Gastroesophageal sphincter (tissue), 4 donors: Measurements from ENCODE around the gene AUTS2. TPM values are rescaled to one million over a fixed set of nuclear protein-coding genes. Genes with fewer than 3 reads are reported as not detected.

ENCODE experiments used
- ATAC-seq: fragments of 150-250 bp; one replicate; pipeline ENCODE4 v1.9.1; 2016; ENCODE audit warnings: mild to moderate bottlenecking, moderate library complexity
- H3K27ac ChIP-seq, 4 donors: fragments of 200-600 bp; sonication (generic) in 3 of 4; 1 replicate in 3 of 4; 2 replicates in 1 of 4; pipeline ENCODE4 v1.5.1; 2016 to 2019
- H3K27me3 ChIP-seq: fragments of 200-600 bp; sonication (generic); one replicate; pipeline ENCODE4 v1.5.1; 2019
- H3K36me3 ChIP-seq, 2 donors: fragments of 200-600 bp; sonication (generic); one replicate each; pipeline ENCODE4 v1.5.1; 2019; ENCODE audit warnings: control low read depth in 1 of 2
- H3K4me1 ChIP-seq, 3 donors: fragments of 200-600 bp; sonication (generic); 1 replicate in 2 of 3; 2 replicates in 1 of 3; pipeline ENCODE4 v1.5.1; 2016 to 2019; ENCODE audit warnings: control low read depth in 2 of 3
- H3K4me3 ChIP-seq, 2 donors: fragments of 200-600 bp; sonication (generic); one replicate each; pipeline ENCODE4 v1.5.1; 2019; ENCODE audit warnings: mild to moderate bottlenecking in 1 of 2, moderate library complexity in 1 of 2
- H3K9me3 ChIP-seq, 3 donors: fragments of 200-600 bp; sonication (generic); one replicate each; pipeline ENCODE4 v1.5.1; 2017 to 2019; ENCODE audit warnings: control low read depth in 2 of 3
- EP300 ChIP-seq: sonication (generic); formaldehyde crosslinking; IDR thresholded peaks from one replicate; pipeline ENCODE4 v1.6.1; 2017; ENCODE audit warnings: antibody characterized with exemption, mild to moderate bottlenecking
- POLR2A ChIP-seq, 2 donors: fragments of 450-650 bp; IDR thresholded peaks; one replicate each; pipeline ENCODE4 v1.6.1; 2017; ENCODE audit warnings: antibody characterized with exemption in 2 of 2, mild to moderate bottlenecking in 2 of 2, moderate library complexity in 1 of 2
- POLR2AphosphoS5 ChIP-seq: sonication (generic); formaldehyde crosslinking; IDR thresholded peaks from one replicate; pipeline ENCODE4 v1.6.1; 2017; ENCODE audit warnings: antibody characterized with exemption
- WGBS, 2 donors: methylation state at CpG; one replicate each; pipeline ENCODE4 v1.1.5; 2018; ENCODE audit warnings: low coverage in 1 of 2; 5-methylcytosine and 5-hydroxymethylcytosine counted together
- total RNA-seq, 4 donors: library from RNA; depleted of rRNA; stranded (reverse); fragments of >200 nt; gene quantifications; one replicate each; pipeline ENCODE4 v1.1.0, GENCODE V29; 2016
- TF ChIP-seq, protein P1 (sequence below), 4 experiments: fragments of 200-600 bp in 2 of 4; fragments of 450-650 bp in 2 of 4; sonication (generic) in 1 of 4; IDR thresholded peaks; one replicate each; pipeline ENCODE4 v1.5.1; 2017 to 2019; ENCODE audit warnings: antibody characterized with exemption in 4 of 4, mild to moderate bottlenecking in 2 of 4, moderate library complexity in 2 of 4

AUTS2 gene
- total RNA-seq, 4 donors from 2014 or later: 12.2 to 48.7 (median 44.1) TPM

DNA sequence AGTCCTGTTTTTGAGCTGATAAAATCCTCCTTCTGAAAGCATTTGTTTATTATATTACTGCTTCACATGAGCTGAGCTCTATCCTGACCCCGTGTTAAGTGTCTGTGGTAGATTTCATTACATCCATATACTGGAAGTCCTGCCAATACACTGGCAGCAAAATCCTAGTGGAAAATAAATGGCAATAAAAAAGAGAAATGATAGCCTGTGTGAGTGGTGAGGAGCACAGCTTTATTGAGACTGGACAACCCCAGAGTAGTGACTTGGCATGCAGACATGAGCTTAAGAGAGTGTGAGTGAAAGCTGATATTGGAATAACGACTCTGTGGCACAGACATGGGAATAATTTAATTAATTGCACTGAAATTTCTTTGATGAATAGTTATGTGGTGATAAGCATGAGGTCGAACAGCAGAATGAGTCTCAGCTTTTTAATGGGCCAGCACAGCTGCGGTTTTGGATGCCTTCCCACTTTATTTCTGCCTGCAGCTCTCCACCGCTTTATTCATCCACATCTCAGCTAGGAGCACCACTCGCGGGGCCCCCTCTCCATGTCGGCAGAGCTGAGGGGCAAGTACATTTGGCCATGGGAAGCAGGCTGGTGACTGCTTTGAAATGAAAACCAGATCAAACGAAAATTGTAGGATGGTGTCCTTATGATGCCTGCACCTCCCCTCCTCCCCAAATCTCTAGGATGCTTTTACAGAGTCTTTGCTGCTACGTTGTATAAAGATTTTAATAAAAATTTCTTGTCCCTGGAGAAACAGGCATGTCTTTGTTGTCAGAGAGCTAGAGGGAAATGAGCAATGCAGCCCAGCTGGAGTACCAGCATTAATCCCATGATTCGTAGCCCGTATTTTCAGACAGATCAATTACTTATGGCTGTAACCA is 494.3 kb downstream of the AUTS2 start:
- no peak for TF ChIP-seq EP300
- TF ChIP-seq, protein P1, sequence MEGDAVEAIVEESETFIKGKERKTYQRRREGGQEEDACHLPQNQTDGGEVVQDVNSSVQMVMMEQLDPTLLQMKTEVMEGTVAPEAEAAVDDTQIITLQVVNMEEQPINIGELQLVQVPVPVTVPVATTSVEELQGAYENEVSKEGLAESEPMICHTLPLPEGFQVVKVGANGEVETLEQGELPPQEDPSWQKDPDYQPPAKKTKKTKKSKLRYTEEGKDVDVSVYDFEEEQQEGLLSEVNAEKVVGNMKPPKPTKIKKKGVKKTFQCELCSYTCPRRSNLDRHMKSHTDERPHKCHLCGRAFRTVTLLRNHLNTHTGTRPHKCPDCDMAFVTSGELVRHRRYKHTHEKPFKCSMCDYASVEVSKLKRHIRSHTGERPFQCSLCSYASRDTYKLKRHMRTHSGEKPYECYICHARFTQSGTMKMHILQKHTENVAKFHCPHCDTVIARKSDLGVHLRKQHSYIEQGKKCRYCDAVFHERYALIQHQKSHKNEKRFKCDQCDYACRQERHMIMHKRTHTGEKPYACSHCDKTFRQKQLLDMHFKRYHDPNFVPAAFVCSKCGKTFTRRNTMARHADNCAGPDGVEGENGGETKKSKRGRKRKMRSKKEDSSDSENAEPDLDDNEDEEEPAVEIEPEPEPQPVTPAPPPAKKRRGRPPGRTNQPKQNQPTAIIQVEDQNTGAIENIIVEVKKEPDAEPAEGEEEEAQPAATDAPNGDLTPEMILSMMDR (IDR thresholded peaks at IDR 0.05): no peak
- TF ChIP-seq POLR2A (IDR thresholded peaks at IDR 0.05): no peak
- TF ChIP-seq POLR2AphosphoS5: no peak
- no peaks in the 10 kb centered on the region for H3K9me3 ChIP-seq
- WGBS, 2 donors: 27 to 33% methylated on average over 11 to 12 of the region's 12 CpGs
- H3K4me3 ChIP-seq: no peak overlapping the region
- no peaks in the 10 kb centered on the region for H3K27me3 ChIP-seq
- peaks cover 0 to 40% (median 6%) of the 10 kb centered on the region in 3 donors for H3K4me1 ChIP-seq
- no peak for ATAC-seq
- H3K27ac ChIP-seq: no peak overlapping the region
- no peaks in the 10 kb centered on the region for H3K36me3 ChIP-seq

DNA sequence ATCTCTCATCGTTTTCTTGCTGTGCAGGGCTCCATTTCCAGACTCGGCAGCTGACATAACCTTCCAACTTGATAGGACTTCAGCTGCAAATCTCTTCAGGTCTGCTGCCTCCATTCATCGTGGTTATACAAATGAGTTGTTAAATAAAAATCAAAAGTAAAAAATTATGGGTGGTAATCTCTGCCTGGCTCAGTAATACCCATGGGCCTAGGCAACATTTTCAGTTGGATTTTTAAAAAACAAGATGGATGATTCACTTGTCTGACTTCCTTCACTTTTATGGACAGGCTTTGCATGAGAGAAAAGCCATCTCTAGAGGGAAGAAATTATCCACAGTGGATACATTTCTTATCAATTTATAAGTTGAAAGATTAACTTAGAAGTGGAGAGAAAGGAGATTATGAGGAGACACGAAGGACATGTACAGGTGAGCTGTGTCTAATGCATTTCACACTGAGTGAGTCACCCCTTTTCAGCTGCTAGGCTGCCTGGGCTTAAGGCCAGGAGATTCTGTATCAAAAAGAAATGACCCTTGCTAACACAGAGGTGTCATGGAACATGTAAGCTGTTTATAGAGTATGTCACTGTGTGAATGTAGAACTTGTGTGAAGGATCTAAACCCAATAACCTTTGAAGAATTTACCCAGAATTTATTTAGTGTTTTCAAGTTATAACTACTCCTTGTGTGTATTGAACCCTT is 495.1 kb downstream of the AUTS2 start:
- no peak for TF ChIP-seq EP300
- TF ChIP-seq POLR2A (IDR thresholded peaks at IDR 0.05): no peak
- no peak for TF ChIP-seq POLR2AphosphoS5
- TF ChIP-seq, protein P1 (IDR thresholded peaks at IDR 0.05): no peak
- no peak for ATAC-seq
- no peak overlapping the region for H3K4me3 ChIP-seq

DNA sequence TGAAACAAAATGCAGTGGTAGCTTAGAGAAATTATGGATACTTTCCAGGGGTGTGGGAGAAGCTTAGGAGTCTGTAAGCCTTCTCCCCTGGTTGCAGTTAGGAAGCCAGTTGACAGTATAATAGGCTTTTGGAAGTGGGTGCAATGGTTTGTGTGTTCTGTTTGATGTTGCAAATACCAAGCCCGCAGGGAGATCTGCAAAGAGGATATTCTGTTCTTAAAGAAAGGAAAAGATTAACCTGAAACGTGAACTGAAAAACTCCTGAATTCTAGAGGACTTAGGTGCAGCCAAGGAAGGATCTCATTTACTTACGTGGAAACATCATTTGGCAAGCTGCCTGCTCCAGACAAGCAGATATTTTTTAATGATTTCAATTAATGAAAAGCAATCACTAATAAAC is 496.6 kb downstream of the AUTS2 start:
- no peaks in the 10 kb centered on the region for H3K9me3 ChIP-seq
- no peak for ATAC-seq
- H3K27me3 ChIP-seq: no peaks in the 10 kb centered on the region
- H3K27ac ChIP-seq: no peak overlapping the region
- no peak for TF ChIP-seq POLR2AphosphoS5
- no peak for TF ChIP-seq EP300
- TF ChIP-seq POLR2A (IDR thresholded peaks at IDR 0.05): no peak
- TF ChIP-seq, protein P1 (IDR thresholded peaks at IDR 0.05): no peak
- 52 to 56% methylated on average over 3 of the region's 3 CpGs for WGBS, 2 donors
- H3K4me1 ChIP-seq: peaks cover 4 to 62% (median 6%) of the 10 kb centered on the region in 3 donors
- no peaks in the 10 kb centered on the region for H3K36me3 ChIP-seq
- no peak overlapping the region for H3K4me3 ChIP-seq

More for the DNA sequence above, 495.1 kb downstream of the AUTS2 start:
- peaks cover 0 to 47% (median 6%) of the 10 kb centered on the region in 3 donors for H3K4me1 ChIP-seq
- no peak overlapping the region for H3K27ac ChIP-seq
- H3K36me3 ChIP-seq: no peaks in the 10 kb centered on the region
- no peaks in the 10 kb centered on the region for H3K9me3 ChIP-seq
- no peaks in the 10 kb centered on the region for H3K27me3 ChIP-seq
- WGBS, 2 donors: 36 to 51% methylated on average over 2 to 4 of the region's 4 CpGs

DNA sequence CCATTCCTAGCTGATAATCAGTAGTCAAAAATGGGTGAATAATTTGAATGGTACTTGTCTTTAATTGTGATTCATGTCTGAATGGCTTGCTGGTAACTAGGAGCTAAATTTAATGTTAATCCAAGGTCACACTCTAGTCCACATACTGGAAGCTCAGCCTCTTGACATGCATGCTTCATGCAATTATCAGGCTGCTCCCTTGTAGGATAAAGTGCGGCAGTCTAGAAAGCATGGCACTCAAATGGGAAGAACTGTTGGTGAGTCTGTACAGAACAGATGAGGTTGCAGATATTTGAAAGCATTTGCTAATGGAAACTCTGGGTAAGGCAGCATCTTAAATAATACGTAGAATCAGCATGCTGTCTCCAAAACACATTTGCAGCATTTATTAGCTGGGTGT is 499.4 kb downstream of the AUTS2 start:
- H3K4me1 ChIP-seq: peaks cover 4 to 51% (median 6%) of the 10 kb centered on the region in 3 donors

More for the DNA sequence above, 499.4 kb downstream of the AUTS2 start:
- Histone ChIP-seq H3K27ac (no peak overlapping the region), H3K36me3 (no peaks in the 10 kb centered on the region), H3K9me3 (no peaks in the 10 kb centered on the region), H3K27me3 (no peaks in the 10 kb centered on the region), H3K4me3 (no peak overlapping the region)
- no peak for ATAC-seq
- TF ChIP-seq POLR2A (IDR thresholded peaks at IDR 0.05) (no peak), EP300 (no peak), POLR2AphosphoS5 (no peak)
- TF ChIP-seq, protein P1 (IDR thresholded peaks at IDR 0.05): no peak
- WGBS, 2 donors: 77 to 86% methylated on average over 1 to 2 of the region's 2 CpGs
